OCI-LY1 (cell line): ENCODE results near the gene AICDA.

Experiments
- H2AFZ ChIP-seq: fragments of 200-600 bp; sonication (generic), shearing (Covaris generic); 2 replicates; pipeline ENCODE4 v1.6.0; 2014; ENCODE audit warnings: antibody characterized with exemption, mild to moderate bottlenecking, low read length
- H3F3A ChIP-seq: fragments of 200-600 bp; sonication (generic), shearing (Covaris generic); 2 replicates; pipeline ENCODE4 v1.6.0; 2014; ENCODE audit warnings: mild to moderate bottlenecking, antibody characterized with exemption, low read length, moderate library complexity; ENCODE audit not compliant: insufficient read depth
- H3K27ac ChIP-seq: fragments of 200-600 bp; sonication (generic); 2 replicates; pipeline ENCODE4 v1.5.1; 2014; ENCODE audit warnings: low read length, mixed run types, mild to moderate bottlenecking, low read depth; ENCODE audit not compliant: poor library complexity, severe bottlenecking
- H3K27me3 ChIP-seq: fragments of 200-600 bp; sonication (generic); 2 replicates; pipeline ENCODE4 v1.6.0; 2014; ENCODE audit warnings: antibody characterized with exemption, mild to moderate bottlenecking, low read length, moderate library complexity; ENCODE audit not compliant: insufficient read depth
- H3K36me3 ChIP-seq: fragments of 200-600 bp; sonication (generic); 2 replicates; pipeline ENCODE4 v1.6.1; 2014; ENCODE audit warnings: mild to moderate bottlenecking, antibody characterized with exemption, low read length, moderate library complexity, mixed read lengths; ENCODE audit not compliant: insufficient read depth
- H3K4me1 ChIP-seq: fragments of 200-600 bp; sonication (generic); 2 replicates; pipeline ENCODE4 v1.5.1; 2014; ENCODE audit warnings: mild to moderate bottlenecking, low read length, moderate library complexity; ENCODE audit not compliant: insufficient read depth, severe bottlenecking
- H3K4me2 ChIP-seq: fragments of 200-600 bp; sonication (generic), shearing (Covaris generic); 2 replicates; pipeline ENCODE4 v1.6.1; 2014; ENCODE audit warnings: low read length
- H3K4me3 ChIP-seq: fragments of 200-600 bp; sonication (generic); 2 replicates; pipeline ENCODE4 v1.5.1; 2014; ENCODE audit warnings: low read length, low read depth, mild to moderate bottlenecking, mixed read lengths; ENCODE audit not compliant: poor library complexity, severe bottlenecking
- H3K79me2 ChIP-seq: fragments of 200-600 bp; shearing (Covaris generic); 2 replicates; pipeline ENCODE4 v1.6.1; 2016; ENCODE audit warnings: mixed run types, low read length, mixed read lengths; ENCODE audit not compliant: insufficient read depth
- H3K9ac ChIP-seq: fragments of 200-600 bp; sonication (generic), shearing (Covaris generic); 2 replicates; pipeline ENCODE4 v1.6.1; 2014; ENCODE audit warnings: mild to moderate bottlenecking, low read length, mixed read lengths
- H3K9me2 ChIP-seq: fragments of 200-600 bp; sonication (generic), shearing (Covaris generic); 2 replicates; pipeline ENCODE4 v1.6.1; 2014; ENCODE audit warnings: low read depth, mild to moderate bottlenecking, low read length, mixed read lengths
- H3K9me3 ChIP-seq: fragments of 200-600 bp; shearing (Covaris generic); 2 replicates; pipeline ENCODE4 v1.6.1; 2014; ENCODE audit warnings: low read length, mixed read lengths
- H4K20me1 ChIP-seq: fragments of 200-600 bp; sonication (generic), shearing (Covaris generic); 2 replicates; pipeline ENCODE4 v1.6.0; 2016; ENCODE audit warnings: mild to moderate bottlenecking, low read length; ENCODE audit not compliant: insufficient read depth
- EZH2 ChIP-seq: fragments of 200-600 bp; sonication (generic), shearing (Covaris generic); IDR thresholded peaks from 2 replicates; pipeline ENCODE4 v1.8.0; 2017; ENCODE audit warnings: borderline replicate concordance, mixed run types, mild to moderate bottlenecking, antibody characterized with exemption, low read length, moderate library complexity, mixed read lengths
- TF ChIP-seq, protein P1 (sequence below): fragments of 200-600 bp; sonication (generic), shearing (Covaris generic); IDR thresholded peaks from 2 replicates; pipeline ENCODE4 v1.5.1; 2017; ENCODE audit warnings: mild to moderate bottlenecking, antibody characterized with exemption, low read length, moderate library complexity, mixed read lengths

AICDA gene

GRCh38 chr12:8561011-8561410 is 51.6 kb downstream of the AICDA start:
- Histone ChIP-seq H3K79me2 (no peaks in the 10 kb centered on the region), H3K9ac (no peak overlapping the region), H3K9me2 (no peaks in the 10 kb centered on the region), H3K9me3 (peaks cover 5% of the 10 kb centered on the region; the same call in 1 of the 2 replicates), H3K27ac (no peak overlapping the region), H4K20me1 (no peaks in the 10 kb centered on the region), H3F3A (no peaks in the 10 kb centered on the region), H3K4me3 (no peak overlapping the region), H3K36me3 (no peaks in the 10 kb centered on the region; the same call in 1 of the 2 replicates), H3K4me2 (no peak overlapping the region), H3K4me1 (no peaks in the 10 kb centered on the region), H2AFZ (no peak overlapping the region), H3K27me3 (no peaks in the 10 kb centered on the region)
- TF ChIP-seq EZH2, result no peak

DNA sequence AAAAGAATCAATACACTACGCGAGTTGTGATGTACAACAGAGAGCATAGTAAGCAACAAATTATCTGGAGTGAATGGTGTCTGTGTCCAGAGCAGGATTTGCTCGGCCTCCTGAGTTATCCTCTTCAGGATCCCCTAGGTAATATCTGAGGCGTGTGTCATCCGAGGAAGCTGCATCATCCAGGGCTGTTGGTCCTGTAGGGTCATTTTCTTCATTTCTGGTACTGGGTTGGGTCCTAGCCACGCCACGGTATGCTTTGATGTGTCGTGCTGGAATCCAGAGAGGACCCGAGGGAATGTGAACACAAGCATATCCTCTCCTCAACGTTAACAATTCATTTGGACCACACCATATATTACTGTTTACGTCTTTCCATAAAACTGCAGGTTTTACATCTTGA is 53.0 kb downstream of the AICDA start:
- Histone ChIP-seq H3K4me3 (no peak overlapping the region), H3K9me2 (no peaks in the 10 kb centered on the region), H3K4me1 (no peaks in the 10 kb centered on the region), H3K9ac (no peak overlapping the region), H3K27me3 (no peaks in the 10 kb centered on the region), H3K36me3 (no peaks in the 10 kb centered on the region; the same call in 1 of the 2 replicates), H4K20me1 (no peaks in the 10 kb centered on the region), H3K27ac (no peak overlapping the region), H3F3A (no peaks in the 10 kb centered on the region), H3K9me3 (peaks cover 5% of the 10 kb centered on the region; the same call in 1 of the 2 replicates), H3K4me2 (no peak overlapping the region), H2AFZ (no peak overlapping the region), H3K79me2 (no peaks in the 10 kb centered on the region)
- TF ChIP-seq, protein P1, sequence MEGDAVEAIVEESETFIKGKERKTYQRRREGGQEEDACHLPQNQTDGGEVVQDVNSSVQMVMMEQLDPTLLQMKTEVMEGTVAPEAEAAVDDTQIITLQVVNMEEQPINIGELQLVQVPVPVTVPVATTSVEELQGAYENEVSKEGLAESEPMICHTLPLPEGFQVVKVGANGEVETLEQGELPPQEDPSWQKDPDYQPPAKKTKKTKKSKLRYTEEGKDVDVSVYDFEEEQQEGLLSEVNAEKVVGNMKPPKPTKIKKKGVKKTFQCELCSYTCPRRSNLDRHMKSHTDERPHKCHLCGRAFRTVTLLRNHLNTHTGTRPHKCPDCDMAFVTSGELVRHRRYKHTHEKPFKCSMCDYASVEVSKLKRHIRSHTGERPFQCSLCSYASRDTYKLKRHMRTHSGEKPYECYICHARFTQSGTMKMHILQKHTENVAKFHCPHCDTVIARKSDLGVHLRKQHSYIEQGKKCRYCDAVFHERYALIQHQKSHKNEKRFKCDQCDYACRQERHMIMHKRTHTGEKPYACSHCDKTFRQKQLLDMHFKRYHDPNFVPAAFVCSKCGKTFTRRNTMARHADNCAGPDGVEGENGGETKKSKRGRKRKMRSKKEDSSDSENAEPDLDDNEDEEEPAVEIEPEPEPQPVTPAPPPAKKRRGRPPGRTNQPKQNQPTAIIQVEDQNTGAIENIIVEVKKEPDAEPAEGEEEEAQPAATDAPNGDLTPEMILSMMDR, result no peak
- TF ChIP-seq EZH2, result no peak

DNA sequence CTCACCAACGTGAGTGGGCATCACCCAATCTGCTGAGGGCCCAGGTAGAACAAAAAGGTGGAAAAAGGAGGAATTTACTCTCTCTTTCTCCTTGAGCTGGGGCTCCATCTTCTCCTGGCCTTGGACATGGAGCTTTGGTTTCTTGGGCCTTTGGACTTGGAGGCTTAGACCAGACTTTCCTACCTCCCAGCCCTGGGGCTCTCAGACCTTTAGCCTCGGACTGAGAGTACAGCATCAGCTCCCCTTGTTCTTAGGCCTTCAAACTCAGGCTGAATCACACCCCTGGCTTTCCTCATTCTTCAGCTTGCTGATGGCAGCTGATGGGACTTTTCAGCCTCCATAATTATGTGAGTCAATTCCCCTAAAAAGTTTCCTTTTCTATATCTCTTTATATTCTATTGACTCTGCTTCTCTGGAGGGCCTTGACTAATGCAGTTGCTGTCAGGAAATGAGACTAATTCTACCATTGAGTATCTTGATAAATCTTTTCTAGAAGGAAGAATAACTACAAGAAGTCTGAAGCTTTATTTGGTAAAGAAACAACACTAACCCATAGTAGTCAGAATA is 56.0 kb downstream of the AICDA start:
- H3K27me3 ChIP-seq, result no peaks in the 10 kb centered on the region
- H3K9ac ChIP-seq, result no peak overlapping the region
- no peaks in the 10 kb centered on the region for H3K4me1 ChIP-seq
- no peaks in the 10 kb centered on the region for H3K79me2 ChIP-seq
- H2AFZ ChIP-seq, result no peak overlapping the region
- no peaks in the 10 kb centered on the region for H3K9me2 ChIP-seq
- no peak overlapping the region for H3K4me2 ChIP-seq
- no peak for TF ChIP-seq EZH2
- TF ChIP-seq, protein P1, result no peak
- H3K36me3 ChIP-seq, result no peaks in the 10 kb centered on the region; the same call in 1 of the 2 replicates
- no peak overlapping the region for H3K4me3 ChIP-seq
- no peak overlapping the region for H3K27ac ChIP-seq
- no peaks in the 10 kb centered on the region for H4K20me1 ChIP-seq
- H3F3A ChIP-seq, result no peaks in the 10 kb centered on the region
- no peaks in the 10 kb centered on the region for H3K9me3 ChIP-seq
